ENCODE measurements around the gene PCBP4.

Gene PCBP4

GRCh38 chr3:51960386-51960785, 6.9 kb downstream of the PCBP4 start:
- no peak for DNase-seq (ENCODE audit: low read depth, low spot score)

GRCh38 chr3:51959651-51960050, 7.6 kb downstream of the PCBP4 start:
- H3K4me3 ChIP-seq (ENCODE audit: low read length) = no peak overlapping the region
- DNase-seq (ENCODE audit: low read depth, low spot score) = no peak

More at GRCh38 chr3:51960386-51960785, 6.9 kb downstream of the PCBP4 start:
- H3K4me3 ChIP-seq (ENCODE audit: low read length) = no peak overlapping the region

GRCh38 chr3:51958603-51959521, 8.4 kb downstream of the PCBP4 start:
- DNase-seq (ENCODE audit: low read depth, low spot score) = no peak
- H3K4me3 ChIP-seq (ENCODE audit: low read length) = no peak overlapping the region

- no peak for DNase-seq (ENCODE audit: low read depth, low spot score)
These were observed 9.6 kb downstream of the PCBP4 start for GRCh38 chr3:51957520-51958205.

GRCh38 chr3:51955893-51956770, 11.1 kb downstream of the PCBP4 start:
- no peak for DNase-seq (ENCODE audit: low read depth, low spot score)
- no peak overlapping the region for H3K4me3 ChIP-seq (ENCODE audit: low read length)

More at GRCh38 chr3:51957520-51958205, 9.6 kb downstream of the PCBP4 start:
- H3K4me3 ChIP-seq (ENCODE audit: low read length) = no peak overlapping the region

GRCh38 chr3:51955175-51955892, 11.9 kb downstream of the PCBP4 start, which contains the start of gene GPR62:
TSS of gene GPR62 (plus strand) at chr3:51955381. CDS start at chr3:51955653, 272 bp downstream.
- no peak within 1 kb of the TSS for H3K4me3 ChIP-seq (ENCODE audit: low read length)
- no peak for DNase-seq (ENCODE audit: low read depth, low spot score)

GRCh38 chr3:51954713-51955112, 12.5 kb downstream of the PCBP4 start:
- no peak overlapping the region for H3K4me3 ChIP-seq (ENCODE audit: low read length)
- no peak for DNase-seq (ENCODE audit: low read depth, low spot score)

GRCh38 chr3:51954105-51954504, 13.1 kb downstream of the PCBP4 start:
- no peak overlapping the region for H3K4me3 ChIP-seq (ENCODE audit: low read length)
- DNase-seq (ENCODE audit: low read depth, low spot score) = no peak

GRCh38 chr3:51953445-51953844, 13.8 kb downstream of the PCBP4 start:
- H3K4me3 ChIP-seq (ENCODE audit: low read length) = no peak overlapping the region
- DNase-seq (ENCODE audit: low read depth, low spot score) = no peak

GRCh38 chr3:51950899-51951298, 16.4 kb downstream of the PCBP4 start:
- DNase-seq (ENCODE audit: low read depth, low spot score) = no peak
- no peak overlapping the region for H3K4me3 ChIP-seq (ENCODE audit: low read length)

GRCh38 chr3:51949121-51949520, 18.1 kb downstream of the PCBP4 start:
- no peak overlapping the region for H3K4me3 ChIP-seq (ENCODE audit: low read length)
- no peak for DNase-seq (ENCODE audit: low read depth, low spot score)

GRCh38 chr3:51948016-51948580, 19.2 kb downstream of the PCBP4 start:
- no peak for DNase-seq (ENCODE audit: low read depth, low spot score)
- H3K4me3 ChIP-seq (ENCODE audit: low read length) = no peak overlapping the region

- no peak overlapping the region for H3K4me3 ChIP-seq (ENCODE audit: low read length)
- no peak for DNase-seq (ENCODE audit: low read depth, low spot score)
These were observed 19.9 kb downstream of the PCBP4 start for GRCh38 chr3:51947215-51947900.

GRCh38 chr3:51946796-51947195, 20.5 kb downstream of the PCBP4 start:
- DNase-seq (ENCODE audit: low read depth, low spot score) = no peak
- H3K4me3 ChIP-seq (ENCODE audit: low read length) = no peak overlapping the region

- DNase-seq (ENCODE audit: low read depth, low spot score) = no peak
- H3K4me3 ChIP-seq (ENCODE audit: low read length) = no peak overlapping the region
These were observed 21.1 kb downstream of the PCBP4 start for GRCh38 chr3:51945926-51946705.

GRCh38 chr3:51945031-51945840, 22.0 kb downstream of the PCBP4 start:
- no peak overlapping the region for H3K4me3 ChIP-seq (ENCODE audit: low read length)
- DNase-seq (ENCODE audit: low read depth, low spot score) = no peak
